Measurements from ENCODE around the gene SH3YL1. TPM values are rescaled to one million over a fixed set of nuclear protein-coding genes. Genes with fewer than 3 reads are reported as not detected.

The SH3YL1 gene
- total RNA-seq, 2 experiments from 2014 or later: 19.6 to 21.0 TPM

DNA sequence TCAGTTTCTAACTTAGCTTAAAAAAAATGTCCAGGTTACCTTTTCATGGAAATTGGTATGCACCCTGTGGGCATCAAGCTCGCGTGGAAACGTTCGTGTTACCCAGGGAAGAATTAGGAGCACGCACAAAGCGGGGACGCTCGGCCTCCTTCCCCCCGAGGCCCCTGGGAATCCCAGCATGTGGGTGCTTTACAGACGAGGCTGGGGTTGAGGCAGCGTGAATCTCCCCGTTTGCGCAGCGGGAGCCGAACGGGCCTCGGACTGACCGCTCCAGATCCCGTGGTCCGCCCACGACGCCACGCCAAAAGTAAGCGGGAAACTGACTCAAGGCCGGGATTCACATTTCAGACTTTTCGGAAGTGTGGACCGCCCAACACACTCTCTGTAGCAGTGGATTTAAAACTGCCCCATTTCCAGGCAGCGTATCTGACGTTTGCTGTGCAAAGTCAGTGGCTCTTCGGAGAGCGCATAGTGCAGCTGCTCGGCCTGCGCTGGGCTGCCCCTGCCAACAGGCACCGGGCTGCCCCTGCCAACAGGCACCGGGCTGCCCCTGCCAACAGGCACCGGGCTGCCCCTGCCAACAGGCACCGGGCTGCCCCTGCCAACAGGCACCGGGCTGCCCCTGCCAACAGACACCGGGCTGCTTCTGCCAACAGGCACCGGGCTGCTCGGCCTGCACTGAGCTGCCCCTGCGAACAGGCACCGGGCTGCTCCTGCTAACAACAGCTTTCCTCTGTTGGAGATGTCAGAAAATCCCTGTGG is 49.7 kb downstream of the SH3YL1 start:
- Mint-ChIP-seq H3K4me3 (no peak overlapping the region), H3K9me3 (no peaks in the 10 kb centered on the region), H3K36me3 (ENCODE audit: low read depth) (peaks cover 5% of the 10 kb centered on the region), H3K4me1 (no peaks in the 10 kb centered on the region), H3K27ac (no peak overlapping the region), H3K27me3 (peaks cover 3% of the 10 kb centered on the region)
- DNase-seq: no peak
- CTCF ChIA-PET: interaction anchor here (1.4 kb wide), 2 partner anchors 9 to 19 kb away, joined by 3 to 4 read pairs; no protein-coding TSS in a partner anchor
- POLR2A ChIA-PET: no interaction called here

DNA sequence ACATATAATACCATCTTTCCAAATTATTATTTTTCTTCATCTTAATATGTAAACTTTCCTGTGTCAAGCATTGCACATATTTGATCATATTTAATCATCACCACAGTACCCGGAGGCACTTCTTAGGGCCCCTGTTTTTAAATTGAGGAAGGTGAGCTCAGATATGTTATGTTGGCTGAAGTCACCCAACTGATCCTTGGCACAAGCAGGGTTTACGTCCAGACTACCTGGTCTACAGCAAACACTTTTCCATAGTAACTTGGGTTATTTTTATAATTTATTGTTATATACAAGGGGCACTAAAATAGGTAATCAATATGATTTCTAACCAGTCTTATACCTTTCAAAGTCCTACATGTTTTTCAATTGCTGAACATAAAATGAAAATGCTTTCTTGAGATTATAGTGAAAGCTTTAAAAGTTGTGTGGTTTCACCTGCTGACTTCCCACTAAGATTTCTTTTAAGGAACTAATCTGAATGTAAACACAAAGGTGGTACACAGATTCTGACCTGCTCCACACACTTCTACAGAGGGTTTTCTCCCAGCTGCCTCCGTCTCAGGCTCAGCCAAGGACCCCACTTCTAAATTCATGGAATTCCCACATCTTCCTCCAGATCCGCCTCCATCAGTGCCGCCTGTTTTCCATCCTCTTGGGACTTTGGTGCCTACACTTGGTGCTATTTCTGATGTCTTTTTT is 52.2 kb downstream of the SH3YL1 start:
- Mint-ChIP-seq H3K9me3 (peaks cover 2% of the 10 kb centered on the region), H3K27ac (no peak overlapping the region), H3K4me3 (no peak overlapping the region), H3K4me1 (no peaks in the 10 kb centered on the region), H3K36me3 (ENCODE audit: low read depth) (no peaks in the 10 kb centered on the region), H3K27me3 (peaks cover 3% of the 10 kb centered on the region)
- CTCF ChIA-PET: no interaction called here
- POLR2A ChIA-PET: no interaction called here
- DNase-seq: no peak

DNA sequence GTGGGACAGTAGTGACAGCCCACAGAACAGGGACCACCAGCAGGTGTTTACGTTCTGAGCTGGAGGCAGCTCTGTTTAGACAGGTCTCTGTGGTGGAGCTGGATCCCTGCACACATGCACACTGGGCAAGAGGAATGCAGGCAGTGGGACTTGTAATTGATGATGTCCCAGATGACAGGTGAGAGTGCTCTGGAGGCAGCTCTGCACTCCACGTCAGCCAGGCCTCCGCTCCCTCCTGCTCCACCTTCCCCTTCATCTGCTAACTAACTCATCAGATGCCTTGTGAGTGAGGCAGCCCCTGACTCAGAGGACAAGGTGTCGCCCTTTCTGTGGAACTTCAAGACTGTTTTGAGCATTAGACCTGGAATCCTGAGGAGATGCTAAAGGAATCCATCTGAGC is 53.2 kb downstream of the SH3YL1 start:
- Mint-ChIP-seq H3K9me3 (peaks cover 4% of the 10 kb centered on the region), H3K36me3 (ENCODE audit: low read depth) (no peaks in the 10 kb centered on the region), H3K27me3 (peaks cover 3% of the 10 kb centered on the region), H3K4me1 (no peaks in the 10 kb centered on the region), H3K4me3 (no peak overlapping the region), H3K27ac (peak overlapping the region; percentile 26)
- no peak for DNase-seq
- ChIA-PET CTCF (interaction anchor here (1.1 kb wide), 1 partner anchor 9 kb away, joined by 3 read pairs; no protein-coding TSS in a partner anchor), POLR2A (no interaction called here)

DNA sequence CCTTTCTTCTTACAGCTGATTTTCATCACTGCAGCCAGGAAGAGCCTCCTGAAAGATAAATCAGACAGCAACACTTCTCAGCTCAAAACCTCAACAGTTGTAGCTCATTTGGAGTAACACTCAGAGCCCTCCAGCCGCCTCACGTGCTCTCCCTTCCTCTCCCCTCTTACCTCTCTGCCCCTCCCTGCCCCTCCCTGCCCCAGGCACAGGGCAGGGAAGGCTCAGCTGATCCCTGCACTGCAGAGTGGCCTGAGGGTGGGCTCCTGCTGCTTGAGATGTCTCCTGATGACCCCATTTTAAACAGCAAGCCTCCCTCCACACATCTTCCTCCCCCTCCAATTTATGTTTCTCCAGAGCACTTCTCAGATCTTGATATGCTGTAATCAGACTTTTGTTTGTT is 54.4 kb downstream of the SH3YL1 start:
- Mint-ChIP-seq H3K4me1 (no peaks in the 10 kb centered on the region), H3K4me3 (no peak overlapping the region), H3K36me3 (ENCODE audit: low read depth) (no peaks in the 10 kb centered on the region), H3K27ac (no peak overlapping the region), H3K9me3 (peaks cover 11% of the 10 kb centered on the region), H3K27me3 (peaks cover 3% of the 10 kb centered on the region)
- ChIA-PET CTCF (interaction anchor here (1.2 kb wide), 1 partner anchor 12 kb away, joined by 3 read pairs; no protein-coding TSS in a partner anchor), POLR2A (no interaction called here)
- no peak for DNase-seq

DNA sequence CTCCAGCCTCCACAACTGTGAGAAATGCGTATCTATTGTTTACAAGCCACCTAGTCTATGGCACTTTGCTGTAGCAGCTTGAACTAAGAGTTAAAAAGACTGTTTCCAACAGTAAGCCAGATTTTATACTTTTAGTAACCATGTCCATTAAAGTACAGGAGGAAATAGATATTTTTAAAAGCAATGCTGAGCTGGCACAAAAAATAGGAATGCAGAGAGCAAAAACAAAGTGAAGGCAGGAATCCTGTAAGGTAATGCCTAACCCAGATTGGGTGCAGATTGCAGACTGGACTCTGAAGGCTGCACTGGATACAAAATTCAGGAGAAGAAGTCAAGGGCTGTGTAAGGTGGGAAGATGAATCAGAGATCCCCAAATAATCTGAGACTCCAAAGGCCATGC is 55.5 kb downstream of the SH3YL1 start:
- no peaks in the 10 kb centered on the region for H3K36me3 Mint-ChIP-seq (ENCODE audit: low read depth)
- peaks cover 14% of the 10 kb centered on the region for H3K9me3 Mint-ChIP-seq
- no peak overlapping the region for H3K27ac Mint-ChIP-seq
- H3K4me3 Mint-ChIP-seq: no peak overlapping the region
- DNase-seq: no peak
- no peaks in the 10 kb centered on the region for H3K4me1 Mint-ChIP-seq
- POLR2A ChIA-PET: no interaction called here
- CTCF ChIA-PET: interaction anchor here (1.2 kb wide), 1 partner anchor 13 kb away, joined by 3 read pairs; no protein-coding TSS in a partner anchor
- H3K27me3 Mint-ChIP-seq: peaks cover 3% of the 10 kb centered on the region

DNA sequence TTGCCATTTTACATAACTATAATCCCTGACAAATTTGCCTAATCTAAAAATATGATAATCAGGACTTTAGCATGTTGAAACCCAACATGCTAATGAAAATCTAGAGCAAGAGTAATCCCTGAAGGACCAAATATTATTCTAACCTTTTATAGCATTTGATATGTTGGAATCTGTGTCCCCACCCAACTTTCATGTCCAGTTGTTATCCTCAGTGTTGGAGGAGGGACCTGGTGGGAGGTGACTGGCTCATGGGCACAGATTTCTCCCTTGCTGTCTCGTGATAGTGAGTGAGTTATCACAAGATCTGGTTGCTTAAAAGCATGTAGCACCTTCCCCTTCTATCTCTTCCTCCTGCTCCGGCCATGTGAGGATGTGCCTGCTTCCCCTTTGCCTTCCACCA is 59.8 kb downstream of the SH3YL1 start:
- POLR2A ChIA-PET: no interaction called here
- Mint-ChIP-seq H3K27me3 (no peaks in the 10 kb centered on the region), H3K9me3 (peaks cover 14% of the 10 kb centered on the region), H3K27ac (no peak overlapping the region), H3K36me3 (ENCODE audit: low read depth) (no peaks in the 10 kb centered on the region), H3K4me3 (no peak overlapping the region), H3K4me1 (peaks cover 5% of the 10 kb centered on the region)
- CTCF ChIA-PET: no interaction called here
- DNase-seq: no peak

DNA sequence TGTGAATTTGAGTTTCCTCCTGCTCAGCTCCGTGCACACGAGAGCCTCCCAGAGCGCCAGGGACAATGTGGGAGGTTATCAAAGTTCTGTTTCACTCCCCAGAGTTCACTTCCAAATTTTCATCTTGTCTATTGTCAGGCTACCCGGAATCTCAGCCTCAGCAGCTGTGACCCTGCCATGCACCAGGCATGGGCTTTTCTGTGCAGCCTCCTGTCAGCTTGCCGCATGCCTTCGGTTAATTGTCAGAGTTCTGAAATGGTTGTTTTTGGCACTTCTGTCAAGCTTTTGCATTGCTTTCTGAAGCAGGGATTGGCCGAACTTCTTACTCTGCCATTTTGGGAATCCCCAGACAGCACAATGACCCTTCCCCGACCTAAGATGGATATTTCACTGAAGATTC is 60.4 kb downstream of the SH3YL1 start:
- POLR2A ChIA-PET: no interaction called here
- CTCF ChIA-PET: interaction anchor here (1.0 kb wide), 1 partner anchor 27 kb away, joined by 4 read pairs; no protein-coding TSS in a partner anchor

DNA sequence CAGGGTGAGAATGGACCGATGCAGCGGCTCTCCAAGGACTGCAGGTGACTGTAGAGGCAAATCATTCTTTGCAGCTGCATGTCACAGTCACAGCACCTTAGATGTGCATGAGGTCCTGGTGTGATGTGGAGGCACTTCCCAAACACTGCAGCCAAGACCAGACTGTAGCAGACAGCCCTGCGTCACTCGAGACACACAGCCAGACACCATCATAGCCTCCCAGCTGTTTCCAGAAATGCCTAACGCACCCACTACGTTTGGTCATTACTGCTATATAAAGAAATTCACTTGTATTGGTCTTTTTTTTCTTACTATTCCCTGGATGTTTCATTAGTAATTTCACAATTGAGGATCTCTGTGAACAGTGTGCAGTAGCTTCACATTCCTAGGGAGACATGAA is 60.9 kb downstream of the SH3YL1 start:
- no peak overlapping the region for H3K4me3 Mint-ChIP-seq
- ChIA-PET CTCF (interaction anchor here (1.0 kb wide), 1 partner anchor 27 kb away, joined by 4 read pairs; no protein-coding TSS in a partner anchor), POLR2A (no interaction called here)
- H3K27ac Mint-ChIP-seq: no peak overlapping the region
- H3K36me3 Mint-ChIP-seq (ENCODE audit: low read depth): no peaks in the 10 kb centered on the region
- no peaks in the 10 kb centered on the region for H3K27me3 Mint-ChIP-seq
- peaks cover 13% of the 10 kb centered on the region for H3K9me3 Mint-ChIP-seq
- peaks cover 5% of the 10 kb centered on the region for H3K4me1 Mint-ChIP-seq
- no peak for DNase-seq

More for the DNA sequence above, 60.4 kb downstream of the SH3YL1 start:
- no peak for DNase-seq
- Mint-ChIP-seq H3K27me3 (no peaks in the 10 kb centered on the region), H3K4me1 (peaks cover 5% of the 10 kb centered on the region), H3K9me3 (peaks cover 14% of the 10 kb centered on the region), H3K36me3 (ENCODE audit: low read depth) (no peaks in the 10 kb centered on the region), H3K4me3 (no peak overlapping the region), H3K27ac (no peak overlapping the region)

DNA sequence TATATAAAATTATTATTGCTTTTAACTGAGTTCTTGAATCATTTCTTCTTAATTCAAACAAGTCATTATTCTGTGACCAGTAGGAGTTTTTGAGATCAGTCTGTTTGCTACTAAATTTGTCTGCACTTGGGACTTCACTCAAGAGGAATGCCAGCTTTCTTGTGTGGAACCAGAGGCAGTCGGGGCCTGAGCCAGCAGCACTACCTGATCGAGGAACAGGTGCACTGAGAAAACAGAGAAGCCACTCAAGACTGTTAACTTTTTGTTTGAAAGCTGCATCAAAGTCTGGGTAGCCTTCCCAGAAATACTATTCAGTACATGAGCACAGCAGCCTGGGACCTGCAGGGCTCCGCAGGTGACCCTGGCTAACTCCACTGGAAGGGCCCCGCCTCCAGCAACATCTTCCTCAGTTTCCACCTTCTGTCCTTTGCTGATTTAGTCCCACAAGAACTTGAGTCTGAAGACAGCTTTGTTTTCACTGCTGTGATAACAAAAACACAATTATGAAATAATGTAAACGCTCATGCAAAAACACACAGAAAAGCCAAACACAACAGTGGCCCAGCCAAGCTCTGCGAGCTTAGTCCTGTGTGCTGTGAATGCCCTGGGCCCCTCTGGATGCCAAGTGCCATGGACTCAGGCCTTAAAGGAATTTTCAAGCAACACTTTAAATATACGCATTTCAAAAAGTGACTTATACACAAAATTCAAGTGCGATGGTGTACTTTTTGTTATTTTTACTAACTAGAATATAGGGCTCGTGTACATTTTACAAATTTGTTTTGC is 62.0 kb downstream of the SH3YL1 start:
- ChIA-PET POLR2A (no interaction called here), CTCF (no interaction called here)
- no peaks in the 10 kb centered on the region for H3K36me3 Mint-ChIP-seq (ENCODE audit: low read depth)
- no peak overlapping the region for H3K4me3 Mint-ChIP-seq
- no peak for DNase-seq
- H3K27me3 Mint-ChIP-seq: no peaks in the 10 kb centered on the region
- no peak overlapping the region for H3K27ac Mint-ChIP-seq
- peaks cover 13% of the 10 kb centered on the region for H3K9me3 Mint-ChIP-seq
- peaks cover 5% of the 10 kb centered on the region for H3K4me1 Mint-ChIP-seq

DNA sequence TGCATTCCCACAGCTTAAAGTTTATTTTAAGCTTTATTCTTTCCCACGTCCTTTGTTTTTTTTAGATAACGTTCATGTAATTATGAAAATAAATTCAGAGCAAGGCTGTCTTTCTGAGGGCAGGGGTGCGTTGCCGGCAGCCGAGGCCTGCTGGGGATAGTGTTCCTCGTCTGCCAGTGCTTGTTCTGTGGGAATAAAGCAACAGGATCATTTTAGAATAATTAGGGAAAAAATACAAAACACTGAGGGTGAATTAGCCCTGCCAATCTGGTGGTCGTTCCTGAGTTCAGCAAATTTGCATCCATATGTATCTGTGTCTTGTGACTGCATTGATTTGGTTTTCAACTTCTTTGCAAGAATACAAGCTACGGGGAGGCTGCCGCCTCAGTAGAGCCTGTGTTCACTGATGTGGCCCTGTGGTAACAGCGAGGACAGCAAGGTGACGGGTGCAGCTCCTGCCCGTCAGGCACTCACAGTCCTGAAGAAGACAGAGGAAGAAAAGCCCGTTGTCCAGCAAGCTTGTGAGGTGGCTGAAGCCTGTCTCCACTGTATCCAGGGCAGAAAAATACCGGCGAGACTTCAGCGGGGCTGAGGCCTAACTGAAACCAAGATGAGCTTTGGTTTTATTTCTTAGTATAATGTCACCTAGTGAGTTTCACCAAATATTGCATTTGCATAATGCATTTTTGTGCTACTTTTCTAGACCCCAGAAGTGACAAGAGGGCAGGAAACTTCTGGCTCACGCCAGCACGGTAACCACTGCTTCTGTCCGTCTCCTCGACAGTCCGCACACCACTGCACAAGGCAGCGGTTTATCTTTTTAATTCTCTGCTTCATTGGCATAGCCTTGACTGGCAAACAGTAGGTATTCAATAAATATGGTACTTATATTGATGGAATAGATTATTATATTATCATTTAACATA is 64.5 kb downstream of the SH3YL1 start:
- ChIA-PET POLR2A (no interaction called here), CTCF (interaction anchor here (0.5 kb wide), 1 partner anchor 33 kb away, joined by 3 read pairs; no protein-coding TSS in a partner anchor)
- Mint-ChIP-seq H3K4me1 (peaks cover 5% of the 10 kb centered on the region), H3K36me3 (ENCODE audit: low read depth) (no peaks in the 10 kb centered on the region), H3K9me3 (peaks cover 2% of the 10 kb centered on the region), H3K27me3 (no peaks in the 10 kb centered on the region), H3K4me3 (no peak overlapping the region), H3K27ac (no peak overlapping the region)
- no peak for DNase-seq

DNA sequence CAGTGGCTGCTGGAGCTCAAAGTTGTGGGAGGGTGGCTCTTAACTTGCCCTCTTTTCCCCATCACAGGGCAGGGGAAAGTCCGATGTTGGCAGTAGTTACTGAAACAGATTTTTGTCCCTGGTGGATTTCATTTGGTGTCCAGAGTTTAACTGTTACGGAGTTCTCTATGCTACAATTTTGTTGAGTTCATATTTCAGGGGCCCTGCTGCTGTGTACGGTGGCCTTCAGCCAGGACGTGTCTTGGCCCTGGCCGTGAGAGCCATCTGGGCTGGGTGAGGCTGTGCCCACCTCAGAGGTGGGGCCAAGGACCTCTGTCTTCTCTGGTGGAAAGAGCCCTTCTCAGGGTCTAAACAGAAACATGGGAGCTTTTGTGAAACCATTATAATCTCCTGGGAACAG is 67.4 kb downstream of the SH3YL1 start:
- DNase-seq: no peak
- ChIA-PET POLR2A (no interaction called here), CTCF (no interaction called here)
- H3K27ac Mint-ChIP-seq: no peak overlapping the region
- H3K4me3 Mint-ChIP-seq: no peak overlapping the region
- no peaks in the 10 kb centered on the region for H3K36me3 Mint-ChIP-seq (ENCODE audit: low read depth)
- no peaks in the 10 kb centered on the region for H3K27me3 Mint-ChIP-seq
- H3K4me1 Mint-ChIP-seq: no peaks in the 10 kb centered on the region
- H3K9me3 Mint-ChIP-seq: no peaks in the 10 kb centered on the region

DNA sequence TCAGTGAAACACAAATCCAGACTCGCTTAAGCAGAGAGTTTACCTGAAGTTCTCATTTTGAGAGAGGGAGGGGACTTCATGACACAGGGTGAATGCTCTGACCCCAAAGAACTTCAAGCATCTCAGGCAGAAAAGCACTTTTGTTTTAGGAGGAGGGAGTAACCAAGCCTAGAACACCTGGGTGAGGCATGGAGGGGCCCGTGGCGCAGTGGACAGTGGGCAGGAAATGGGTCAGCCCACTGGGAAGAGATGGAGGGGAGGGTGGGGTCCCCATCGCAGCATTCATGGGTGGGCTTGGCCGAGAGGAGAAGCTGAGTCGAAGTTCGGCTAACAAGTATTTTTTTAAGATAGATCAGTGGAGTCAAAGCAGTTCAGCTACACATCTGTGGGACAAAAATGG is 67.9 kb downstream of the SH3YL1 start:
- POLR2A ChIA-PET: no interaction called here
- H3K27ac Mint-ChIP-seq: no peak overlapping the region
- H3K4me1 Mint-ChIP-seq: no peaks in the 10 kb centered on the region
- CTCF ChIA-PET: no interaction called here
- no peaks in the 10 kb centered on the region for H3K27me3 Mint-ChIP-seq
- peaks cover under 1% of the 10 kb centered on the region for H3K9me3 Mint-ChIP-seq
- H3K4me3 Mint-ChIP-seq: no peak overlapping the region
- DNase-seq: no peak
- no peaks in the 10 kb centered on the region for H3K36me3 Mint-ChIP-seq (ENCODE audit: low read depth)

All from activated CD4-positive, alpha-beta T cell treated with anti-CD3 and anti-CD28 coated beads, Interleukin-2, amount 10 ng/mL, durations not matched to agents 7 days and 5 days (primary cell).